HFF-Myc (cell line): Measurements from ENCODE around the gene BLCAP.
"Not testable (repeated sequence)": the region's sequence is repeated elsewhere in the genome, so short reads cannot be mapped to it uniquely, and the experiment has no call there.

ENCODE experiments used
- DNase-seq: peaks from one replicate; pipeline ENCODE4 v3.0.0-alpha.2; 2011; ENCODE audit warnings: low read depth; ENCODE audit errors: extremely low read depth
- H3K4me3 ChIP-seq: replicated peaks from 2 replicates; pipeline ENCODE4 v1.5.1; 2011; ENCODE audit warnings: low read depth, mild to moderate bottlenecking, control low read depth, low read length
- TF ChIP-seq, protein P1 (sequence below): IDR thresholded peaks from 2 replicates; pipeline ENCODE4 v1.5.1; 2012; ENCODE audit warnings: mild to moderate bottlenecking, low read depth, low read length, control low read depth; ENCODE audit errors: missing control alignments

Gene BLCAP

DNA sequence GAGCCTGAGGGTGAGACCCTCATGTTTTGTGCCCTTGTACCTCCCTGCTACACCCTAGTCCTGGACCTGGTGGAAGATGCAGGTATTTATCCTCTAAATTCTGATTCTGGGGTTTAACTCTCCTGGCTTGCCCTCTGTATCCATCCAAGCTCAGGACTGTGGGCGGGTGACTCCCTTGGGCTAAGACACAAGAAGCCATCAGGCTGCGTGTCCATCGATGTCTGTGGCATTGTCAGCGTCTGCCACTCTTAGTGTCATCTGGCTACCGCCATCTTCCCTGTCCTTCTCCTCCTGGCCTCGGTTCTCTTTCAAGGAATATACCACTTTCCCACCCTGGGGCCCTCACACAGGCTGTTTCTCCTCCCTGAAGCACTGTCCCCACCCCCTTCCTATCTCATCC is 28.9 kb upstream of the BLCAP start:
- TF ChIP-seq, protein P1, sequence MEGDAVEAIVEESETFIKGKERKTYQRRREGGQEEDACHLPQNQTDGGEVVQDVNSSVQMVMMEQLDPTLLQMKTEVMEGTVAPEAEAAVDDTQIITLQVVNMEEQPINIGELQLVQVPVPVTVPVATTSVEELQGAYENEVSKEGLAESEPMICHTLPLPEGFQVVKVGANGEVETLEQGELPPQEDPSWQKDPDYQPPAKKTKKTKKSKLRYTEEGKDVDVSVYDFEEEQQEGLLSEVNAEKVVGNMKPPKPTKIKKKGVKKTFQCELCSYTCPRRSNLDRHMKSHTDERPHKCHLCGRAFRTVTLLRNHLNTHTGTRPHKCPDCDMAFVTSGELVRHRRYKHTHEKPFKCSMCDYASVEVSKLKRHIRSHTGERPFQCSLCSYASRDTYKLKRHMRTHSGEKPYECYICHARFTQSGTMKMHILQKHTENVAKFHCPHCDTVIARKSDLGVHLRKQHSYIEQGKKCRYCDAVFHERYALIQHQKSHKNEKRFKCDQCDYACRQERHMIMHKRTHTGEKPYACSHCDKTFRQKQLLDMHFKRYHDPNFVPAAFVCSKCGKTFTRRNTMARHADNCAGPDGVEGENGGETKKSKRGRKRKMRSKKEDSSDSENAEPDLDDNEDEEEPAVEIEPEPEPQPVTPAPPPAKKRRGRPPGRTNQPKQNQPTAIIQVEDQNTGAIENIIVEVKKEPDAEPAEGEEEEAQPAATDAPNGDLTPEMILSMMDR, result no peak
- no peak overlapping the region for H3K4me3 ChIP-seq
- DNase-seq, result no peak

DNA sequence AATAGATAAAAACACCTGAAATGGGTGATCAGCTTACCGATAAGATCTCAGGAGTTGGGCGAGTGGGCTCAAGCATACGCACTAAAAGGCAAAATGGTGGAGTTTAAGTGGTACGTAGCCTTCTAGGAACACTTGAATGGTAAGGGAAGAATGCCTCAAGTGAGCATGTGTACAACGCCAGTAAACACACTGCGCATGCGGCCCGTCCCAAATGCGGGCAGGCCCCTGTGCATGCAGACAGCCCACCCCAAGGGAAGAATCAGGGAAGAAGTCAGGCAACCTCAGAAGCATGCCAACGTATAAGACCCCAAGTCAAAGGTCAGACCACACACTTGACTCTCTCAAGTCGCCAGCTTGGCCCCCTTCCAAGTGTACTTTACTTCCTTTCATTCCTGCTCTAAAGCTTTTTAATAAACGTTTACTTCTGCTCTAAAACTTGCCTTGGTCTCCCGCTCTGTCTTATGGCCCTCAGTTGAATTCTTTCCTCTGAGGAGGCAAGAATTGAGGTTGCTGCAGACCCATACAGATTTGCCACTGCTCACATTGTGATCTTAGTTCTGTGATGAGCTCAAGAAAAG is 27.1 kb upstream of the BLCAP start:
- not testable (repeated sequence) for DNase-seq, H3K4me3 ChIP-seq

DNA sequence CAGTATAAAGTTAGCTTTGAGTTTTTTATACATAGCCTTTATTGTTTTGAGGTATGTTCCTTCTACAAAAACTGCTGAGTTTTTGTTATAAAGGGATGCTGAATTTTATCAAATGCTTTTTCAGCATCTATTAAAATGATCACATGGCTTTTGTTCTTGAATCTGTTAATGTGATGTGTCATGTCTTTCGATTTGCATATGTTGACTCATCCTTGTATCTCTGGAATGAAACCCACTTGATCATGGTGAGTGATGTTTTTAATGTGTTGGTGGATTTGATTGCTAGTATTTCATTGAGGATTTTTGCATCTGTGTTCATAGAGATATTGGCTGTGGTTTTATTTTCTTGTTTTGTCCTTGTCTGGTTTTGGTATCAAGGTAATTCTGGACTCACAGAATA is 24.7 kb upstream of the BLCAP start:
- H3K4me3 ChIP-seq, result no peak overlapping the region
- no peak for DNase-seq
- TF ChIP-seq, protein P1, result no peak

DNA sequence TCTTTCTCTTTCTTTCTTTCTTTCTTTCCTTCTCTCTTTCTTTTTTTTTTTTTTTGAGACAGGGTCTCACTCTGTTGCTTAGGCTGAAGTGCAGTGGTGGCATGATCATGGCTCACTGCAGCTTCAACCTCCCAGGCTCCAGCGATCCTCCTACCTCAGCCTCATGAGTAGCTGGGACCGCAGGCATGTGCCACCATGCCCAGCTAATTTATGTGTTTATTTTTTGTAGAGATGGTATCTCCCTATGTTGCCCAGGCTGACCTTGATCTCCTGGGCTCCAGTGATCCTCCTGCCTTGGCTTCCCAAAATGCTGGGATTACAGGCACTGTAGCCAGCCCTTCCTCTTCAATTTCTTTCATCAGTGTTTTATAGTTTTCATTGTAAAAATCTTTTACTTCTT is 24.0 kb upstream of the BLCAP start:
- not testable (repeated sequence) for H3K4me3 ChIP-seq, DNase-seq

DNA sequence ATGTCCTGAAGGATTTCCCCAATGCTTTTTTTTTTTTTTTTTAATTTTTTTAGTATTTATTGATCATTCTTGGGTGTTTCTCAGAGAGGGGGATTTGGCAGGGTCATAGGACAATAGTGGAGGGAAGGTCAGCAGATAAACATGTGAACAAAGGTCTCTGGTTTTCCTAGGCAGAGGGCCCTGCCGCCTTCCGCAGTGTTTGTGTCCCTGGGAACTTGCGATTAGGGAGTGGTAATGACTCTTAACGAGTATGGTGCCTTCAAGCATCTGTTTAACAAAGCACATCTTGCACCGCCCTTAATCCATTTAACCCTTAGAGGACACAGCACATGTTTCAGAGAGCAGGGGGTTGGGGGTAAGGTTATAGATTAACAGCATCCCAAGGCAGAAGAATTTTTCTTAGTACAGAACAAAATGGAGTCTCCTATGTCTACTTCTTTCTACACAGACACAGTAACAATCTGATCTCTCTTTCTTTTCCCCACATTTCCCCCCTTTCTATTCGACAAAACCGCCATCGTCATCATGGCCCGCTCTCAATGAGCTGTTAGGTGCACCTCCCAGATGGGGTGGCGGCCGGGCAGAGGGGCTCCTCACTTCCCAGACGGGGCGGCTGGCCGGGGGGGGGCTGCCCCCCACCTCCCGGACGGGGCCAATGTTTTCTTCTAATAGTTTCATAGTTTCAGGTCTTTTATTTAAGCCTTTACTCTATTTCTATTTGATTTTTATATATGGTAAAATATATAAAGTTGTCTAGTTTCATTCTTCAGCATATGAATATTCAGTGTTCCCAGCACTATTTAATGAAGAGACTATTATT is 22.6 kb upstream of the BLCAP start:
- not testable (repeated sequence) for H3K4me3 ChIP-seq, DNase-seq

DNA sequence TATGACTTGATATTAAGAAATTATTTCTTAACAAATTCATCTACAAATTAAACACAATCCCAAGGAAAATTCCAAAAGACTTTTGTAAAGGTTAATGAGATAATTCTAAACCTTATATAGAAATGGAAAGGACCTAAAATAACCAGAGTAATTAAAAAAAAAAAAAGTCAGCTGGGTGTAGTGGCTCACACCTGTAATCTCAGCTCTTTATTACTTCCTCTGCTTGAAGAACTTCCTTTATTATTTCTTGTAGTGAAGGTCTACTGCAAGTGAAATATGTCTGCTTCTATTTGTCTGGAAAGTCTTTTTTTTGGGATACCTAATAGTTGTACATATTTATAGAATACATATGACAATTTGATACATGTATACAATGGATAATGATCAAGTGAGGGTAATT is 20.2 kb upstream of the BLCAP start:
- TF ChIP-seq, protein P1, result no peak
- H3K4me3 ChIP-seq, result no peak overlapping the region
- DNase-seq, result no peak

DNA sequence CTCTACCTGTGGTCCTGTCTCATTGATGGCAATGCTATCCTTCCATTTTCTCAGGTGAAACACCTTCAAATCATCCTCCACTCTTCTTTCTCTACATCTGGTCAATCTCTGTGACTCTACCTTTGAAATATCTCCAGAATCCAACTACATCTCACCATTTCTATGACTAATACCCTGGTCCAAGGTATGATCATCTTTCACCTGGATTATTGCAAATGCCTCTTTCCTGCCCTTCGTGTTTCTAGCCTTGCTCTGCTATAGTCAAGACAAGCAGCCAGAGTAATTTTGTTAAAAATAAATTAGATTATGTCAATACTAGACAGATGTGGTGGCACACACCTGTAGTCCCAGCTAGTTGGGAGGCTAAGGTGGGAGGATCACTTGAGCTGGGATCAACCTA is 17.8 kb upstream of the BLCAP start:
- TF ChIP-seq, protein P1, result no peak
- no peak overlapping the region for H3K4me3 ChIP-seq
- DNase-seq, result no peak

DNA sequence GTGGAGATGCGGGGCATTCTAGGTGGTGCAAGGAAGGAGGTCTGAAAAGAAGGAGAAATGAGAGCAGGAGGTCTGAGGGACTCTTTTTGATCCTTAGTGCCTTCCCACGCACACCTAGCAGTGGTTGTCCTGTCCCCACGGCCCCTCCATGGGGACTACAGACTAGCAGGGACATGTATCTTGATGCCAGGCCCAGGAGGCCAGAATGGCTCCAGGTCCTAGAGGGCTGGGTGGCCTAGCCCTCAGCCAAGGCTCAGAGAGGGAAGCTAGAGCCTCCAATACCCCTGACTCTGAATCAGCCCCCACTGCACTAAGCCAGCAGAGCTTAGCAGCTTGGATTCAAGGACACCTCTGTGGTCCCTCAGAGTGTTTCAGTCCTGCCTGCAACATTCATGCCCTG is 16.7 kb upstream of the BLCAP start:
- H3K4me3 ChIP-seq, result no peak overlapping the region
- TF ChIP-seq, protein P1, result no peak
- DNase-seq, result no peak
